Measurements from ENCODE around the gene LRSAM1.

DNA sequence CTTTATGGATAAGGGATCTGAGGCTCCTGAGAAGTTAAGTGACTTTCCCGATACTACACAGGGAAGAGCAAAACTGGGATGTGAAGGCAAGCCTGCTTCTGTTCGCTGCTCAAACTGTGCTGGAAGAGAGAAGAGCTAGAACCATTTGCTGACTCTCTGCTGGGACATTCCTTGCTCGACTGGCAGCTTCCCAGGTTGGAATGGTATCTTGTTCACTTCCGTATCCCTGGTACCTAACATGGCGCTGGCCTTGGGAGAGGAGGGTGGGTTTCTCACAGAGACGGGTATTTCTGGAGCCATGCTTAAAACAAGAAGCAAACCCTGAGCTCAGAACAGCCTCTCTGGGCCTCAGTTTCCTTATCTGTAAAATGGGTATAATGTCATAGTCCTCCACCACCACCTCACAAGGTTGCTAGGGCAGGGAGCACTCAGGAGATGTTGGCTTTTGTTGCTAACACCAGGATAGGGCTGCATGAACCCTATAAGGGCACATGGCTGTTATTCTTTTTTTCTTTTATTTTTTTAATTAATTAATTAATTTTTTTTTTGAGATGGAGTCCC is 92.7 kb downstream of the LRSAM1 start:
- TF ChIP-seq, protein P1, sequence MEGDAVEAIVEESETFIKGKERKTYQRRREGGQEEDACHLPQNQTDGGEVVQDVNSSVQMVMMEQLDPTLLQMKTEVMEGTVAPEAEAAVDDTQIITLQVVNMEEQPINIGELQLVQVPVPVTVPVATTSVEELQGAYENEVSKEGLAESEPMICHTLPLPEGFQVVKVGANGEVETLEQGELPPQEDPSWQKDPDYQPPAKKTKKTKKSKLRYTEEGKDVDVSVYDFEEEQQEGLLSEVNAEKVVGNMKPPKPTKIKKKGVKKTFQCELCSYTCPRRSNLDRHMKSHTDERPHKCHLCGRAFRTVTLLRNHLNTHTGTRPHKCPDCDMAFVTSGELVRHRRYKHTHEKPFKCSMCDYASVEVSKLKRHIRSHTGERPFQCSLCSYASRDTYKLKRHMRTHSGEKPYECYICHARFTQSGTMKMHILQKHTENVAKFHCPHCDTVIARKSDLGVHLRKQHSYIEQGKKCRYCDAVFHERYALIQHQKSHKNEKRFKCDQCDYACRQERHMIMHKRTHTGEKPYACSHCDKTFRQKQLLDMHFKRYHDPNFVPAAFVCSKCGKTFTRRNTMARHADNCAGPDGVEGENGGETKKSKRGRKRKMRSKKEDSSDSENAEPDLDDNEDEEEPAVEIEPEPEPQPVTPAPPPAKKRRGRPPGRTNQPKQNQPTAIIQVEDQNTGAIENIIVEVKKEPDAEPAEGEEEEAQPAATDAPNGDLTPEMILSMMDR (IDR thresholded peaks at IDR 0.05; ENCODE audit: low read depth, low read length) = no peak
- no peak for TF ChIP-seq EZH2phosphoT487 (IDR thresholded peaks at IDR 0.05; ENCODE audit: low read depth)
